Caco-2 (cell line): ENCODE data around the gene EPHB1. TPM values are rescaled to one million over a fixed set of nuclear protein-coding genes. Genes with fewer than 3 reads are reported as not detected.

Experiments
- BruUV-seq: library from RNA; stranded (reverse); fragments of 400-500 nt; replicated peaks from 2 replicates; lab custom pipeline; 2021; lab: Mats Ljungman, UMichigan
- CTCF ChIA-PET: fragments of 300-600 bp; sonication (Branson Sonifier 250); formaldehyde crosslinking; loops from one replicate; lab custom pipeline; 2022; ENCODE audit warnings: antibody characterized with exemption; lab: Charles Lee
- POLR2A ChIA-PET: fragments of 300-600 bp; sonication (Branson Sonifier 250); formaldehyde crosslinking; loops from one replicate; lab custom pipeline; 2022; ENCODE audit warnings: antibody characterized with exemption; lab: Charles Lee
- DNase-seq, 2 experiments: peaks; one replicate each; pipeline versions ENCODE4 v3.0.0 to v3.0.0-alpha.2; 2020 to 2022
- H3K27me3 ChIP-seq: replicated peaks from 2 replicates; pipeline ENCODE4 v1.6.0; 2011; ENCODE audit warnings: low read length; ENCODE audit not compliant: control insufficient read depth, insufficient read depth
- H3K36me3 ChIP-seq: 2 replicates; pipeline ENCODE4 v1.5.1; 2011; ENCODE audit warnings: low read length; ENCODE audit not compliant: control insufficient read depth, insufficient read depth
- H3K4me1 ChIP-seq: fragments of 250-450 bp; sonication (Bioruptor Pico); 2 replicates; pipeline ENCODE4 v1.5.1; 2020; ENCODE audit warnings: mild to moderate bottlenecking
- H3K4me3 ChIP-seq: 2 replicates; pipeline ENCODE4 v1.5.1; 2011; ENCODE audit warnings: low read depth, mild to moderate bottlenecking, control low read depth, low read length
- H3K9me3 ChIP-seq: fragments of 250-450 bp; sonication (Bioruptor Pico); 2 replicates; pipeline ENCODE4 v1.5.1; 2020; ENCODE audit warnings: mild to moderate bottlenecking, moderate library complexity
- H3K27ac Mint-ChIP-seq: one replicate; pipeline ENCODE4 v1.8.0; 2022; ENCODE audit warnings: mixed read lengths; ENCODE audit not compliant: unreplicated experiment
- H3K27me3 Mint-ChIP-seq: one replicate; pipeline ENCODE4 v1.8.0; 2022; ENCODE audit warnings: mixed read lengths; ENCODE audit not compliant: insufficient read depth, unreplicated experiment
- H3K36me3 Mint-ChIP-seq: one replicate; pipeline ENCODE4 v1.8.0; 2022; ENCODE audit warnings: mild to moderate bottlenecking, mixed read lengths; ENCODE audit not compliant: insufficient read depth, unreplicated experiment
- H3K4me1 Mint-ChIP-seq: one replicate; pipeline ENCODE4 v1.8.0; 2022; ENCODE audit warnings: low read depth, mixed read lengths; ENCODE audit not compliant: unreplicated experiment
- H3K4me3 Mint-ChIP-seq: one replicate; pipeline ENCODE4 v1.8.0; 2022; ENCODE audit warnings: mild to moderate bottlenecking, moderate library complexity, mixed read lengths; ENCODE audit not compliant: unreplicated experiment
- H3K9me3 Mint-ChIP-seq: one replicate; pipeline ENCODE4 v1.8.0; 2022; ENCODE audit warnings: mixed read lengths; ENCODE audit not compliant: unreplicated experiment
- CTCF ChIP-seq, 2 experiments: fragments of 200-600 bp in 1 of 2; IDR thresholded peaks; 1 replicate in 1 of 2; 2 replicates in 1 of 2; pipeline versions ENCODE4 v1.5.1 to v1.8.0; 2011 to 2022; ENCODE audit warnings: antibody characterized with exemption in 1 of 2, control low read depth in 1 of 2, inconsistent platforms in 1 of 2, low read depth in 1 of 2, low read length in 1 of 2, mild to moderate bottlenecking in 1 of 2, moderate library complexity in 1 of 2; ENCODE audit not compliant: insufficient read depth in 1 of 2, severe bottlenecking in 1 of 2, unreplicated experiment in 1 of 2
- intact Hi-C: fragments of 100-400 bp; cut with micrococcal nuclease; formaldehyde crosslinking; loops from one replicate; pipeline ENCODE4 v1.10.0; 2022; ENCODE audit not compliant: unreplicated experiment
- total RNA-seq: library from RNA; stranded (reverse); gene quantifications from 2 replicates; pipeline ENCODE4 v1.2.3, GENCODE V29; 2022

EPHB1 gene
- total RNA-seq, 1 experiment from 2014 or later, result 2.3 TPM

GRCh38 chr3:135100366-135100765 is 305.3 kb downstream of the EPHB1 start:
- Mint-ChIP-seq H3K27me3 (peaks cover 11% of the 10 kb centered on the region), H3K36me3 (no peaks in the 10 kb centered on the region), H3K9me3 (no peaks in the 10 kb centered on the region), H3K4me3 (no peak overlapping the region), H3K4me1 (no peaks in the 10 kb centered on the region), H3K27ac (no peak overlapping the region)
- H3K4me1 ChIP-seq, result no peaks in the 10 kb centered on the region
- CTCF ChIA-PET, result no interaction called here
- POLR2A ChIA-PET, result no interaction called here
- no peak for TF ChIP-seq CTCF (IDR thresholded peaks at IDR 0.05; ENCODE audit: insufficient read depth in 1 of 2, low read depth in 1 of 2, low read length in 1 of 2, severe bottlenecking in 1 of 2, unreplicated experiment in 1 of 2)
- no peak for DNase-seq
- H3K9me3 ChIP-seq, result no peaks in the 10 kb centered on the region
- intact Hi-C loops, result no loop called here
- no peaks in the 10 kb centered on the region for H3K36me3 ChIP-seq
- H3K4me3 ChIP-seq, result no peak overlapping the region
- BruUV-seq, result no TSS peak
- H3K27me3 ChIP-seq, result no peaks in the 10 kb centered on the region

- no peaks in the 10 kb centered on the region for H3K27me3 Mint-ChIP-seq
- ChIA-PET CTCF (no interaction called here), POLR2A (no interaction called here)
- Histone ChIP-seq H3K9me3 (no peaks in the 10 kb centered on the region), H3K4me3 (no peak overlapping the region), H3K27me3 (no peaks in the 10 kb centered on the region), H3K36me3 (no peaks in the 10 kb centered on the region), H3K4me1 (peaks cover 13% of the 10 kb centered on the region)
- no peaks in the 10 kb centered on the region for H3K9me3 Mint-ChIP-seq
- BruUV-seq, result no TSS peak
- H3K4me3 Mint-ChIP-seq, result no peak overlapping the region
- no peak for DNase-seq
- peaks cover 9% of the 10 kb centered on the region for H3K4me1 Mint-ChIP-seq
- H3K36me3 Mint-ChIP-seq, result no peaks in the 10 kb centered on the region
- H3K27ac Mint-ChIP-seq, result no peak overlapping the region
- no peak for TF ChIP-seq CTCF (IDR thresholded peaks at IDR 0.05; ENCODE audit: insufficient read depth in 1 of 2, low read depth in 1 of 2, low read length in 1 of 2, severe bottlenecking in 1 of 2, unreplicated experiment in 1 of 2)
- intact Hi-C loops, result no loop called here
Measured at GRCh38 chr3:135103917-135104316, 308.9 kb downstream of the EPHB1 start.

- Mint-ChIP-seq H3K4me3 (no peak overlapping the region), H3K9me3 (no peaks in the 10 kb centered on the region), H3K27me3 (peaks cover 4% of the 10 kb centered on the region), H3K36me3 (no peaks in the 10 kb centered on the region), H3K27ac (no peak overlapping the region), H3K4me1 (peaks cover 9% of the 10 kb centered on the region)
- ChIA-PET CTCF (interaction anchor here (0.6 kb wide), 1 partner anchor 118 kb away, joined by 3 read pairs; no protein-coding TSS in a partner anchor), POLR2A (no interaction called here)
- intact Hi-C loops, result no loop called here
- BruUV-seq, result no TSS peak
- Histone ChIP-seq H3K4me1 (peaks cover 13% of the 10 kb centered on the region), H3K27me3 (no peaks in the 10 kb centered on the region; the same call in 1 of the 2 replicates), H3K36me3 (no peaks in the 10 kb centered on the region), H3K9me3 (no peaks in the 10 kb centered on the region), H3K4me3 (no peak overlapping the region)
- TF ChIP-seq CTCF (IDR thresholded peaks at IDR 0.05; ENCODE audit: insufficient read depth in 1 of 2, low read depth in 1 of 2, low read length in 1 of 2, severe bottlenecking in 1 of 2, unreplicated experiment in 1 of 2), result no peak
- peak; percentile 79 to 80 for DNase-seq
Measured at GRCh38 chr3:135106445-135106844, 311.4 kb downstream of the EPHB1 start.
